Activated CD4-positive, alpha-beta T cell treated with anti-CD3 and anti-CD28 coated beads, Interleukin-2, Interleukin-4, amounts not matched to agents 100 ng/mL and 50 ng/mL, durations not matched to agents 16 hours and 8 hours (primary cell): ENCODE results near the gene CCDC154.

Experiments
- DNase-seq: peaks from one replicate; pipeline ENCODE4 v3.0.0-alpha.2; 2020; ENCODE audit warnings: low spot score

CCDC154 gene

DNA sequence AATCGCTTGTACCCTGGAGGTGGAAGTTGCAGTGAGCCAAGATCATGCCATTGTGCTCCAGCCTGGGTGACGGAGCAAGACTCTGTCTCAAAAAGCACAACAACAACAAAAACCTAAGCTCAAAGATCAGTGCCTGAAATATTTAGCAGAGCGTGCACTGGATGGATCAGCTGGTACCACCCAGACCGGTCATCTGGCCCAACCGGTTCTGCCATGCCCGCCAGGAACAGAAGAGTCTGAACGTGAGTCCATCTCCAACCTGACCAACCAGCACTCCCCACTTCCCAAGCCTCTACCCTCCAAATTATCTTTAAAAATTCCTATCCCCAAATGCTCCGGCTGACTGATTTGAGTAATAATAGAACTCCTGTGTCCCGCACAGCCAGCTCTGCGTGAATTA, 22.3 kb downstream of the CCDC154 start:
- DNase-seq, result no peak

DNA sequence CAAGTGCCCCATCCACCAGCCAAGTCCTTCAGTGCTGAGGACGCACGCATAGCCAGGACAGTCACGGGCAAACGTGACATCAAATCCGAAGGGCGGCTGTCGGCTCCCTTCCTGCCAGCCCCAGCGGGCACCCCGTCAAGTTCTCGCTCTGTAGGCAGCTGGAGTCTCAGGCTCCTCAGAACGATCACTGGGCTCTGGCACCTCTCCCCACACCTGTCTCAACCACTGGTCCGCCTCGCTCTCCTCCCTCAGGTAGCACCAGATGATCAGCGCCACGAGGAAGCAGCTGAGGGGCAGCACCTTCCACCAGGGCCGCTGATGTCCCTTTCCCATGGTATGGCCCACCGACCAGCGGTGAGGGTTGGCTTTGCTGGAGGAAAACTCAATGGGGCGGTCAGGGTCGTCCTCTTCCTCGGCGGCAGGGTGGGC, 24.2 kb downstream of the CCDC154 start:
- no peak for DNase-seq

DNA sequence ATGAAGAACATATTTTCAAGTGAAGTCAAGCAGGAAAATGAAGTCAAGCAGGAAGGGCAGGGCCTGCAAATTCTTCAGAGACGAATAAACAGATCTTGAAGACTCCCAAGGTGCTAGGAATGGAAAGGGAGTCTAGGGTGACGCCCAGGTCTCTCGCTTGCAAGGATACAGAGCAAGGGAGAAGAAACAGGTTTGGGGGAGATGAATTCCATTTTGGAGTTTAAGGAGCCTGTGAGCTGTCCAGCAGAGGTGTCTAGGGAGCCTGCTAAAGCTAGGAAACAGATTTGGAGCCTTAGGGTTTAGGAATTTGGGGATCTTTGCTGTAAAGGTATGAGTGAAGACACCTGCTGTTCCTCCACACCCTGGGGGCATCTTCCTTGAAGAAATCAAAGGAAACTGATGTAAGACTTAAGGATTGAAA, 27.8 kb downstream of the CCDC154 start:
- DNase-seq, result no peak

DNA sequence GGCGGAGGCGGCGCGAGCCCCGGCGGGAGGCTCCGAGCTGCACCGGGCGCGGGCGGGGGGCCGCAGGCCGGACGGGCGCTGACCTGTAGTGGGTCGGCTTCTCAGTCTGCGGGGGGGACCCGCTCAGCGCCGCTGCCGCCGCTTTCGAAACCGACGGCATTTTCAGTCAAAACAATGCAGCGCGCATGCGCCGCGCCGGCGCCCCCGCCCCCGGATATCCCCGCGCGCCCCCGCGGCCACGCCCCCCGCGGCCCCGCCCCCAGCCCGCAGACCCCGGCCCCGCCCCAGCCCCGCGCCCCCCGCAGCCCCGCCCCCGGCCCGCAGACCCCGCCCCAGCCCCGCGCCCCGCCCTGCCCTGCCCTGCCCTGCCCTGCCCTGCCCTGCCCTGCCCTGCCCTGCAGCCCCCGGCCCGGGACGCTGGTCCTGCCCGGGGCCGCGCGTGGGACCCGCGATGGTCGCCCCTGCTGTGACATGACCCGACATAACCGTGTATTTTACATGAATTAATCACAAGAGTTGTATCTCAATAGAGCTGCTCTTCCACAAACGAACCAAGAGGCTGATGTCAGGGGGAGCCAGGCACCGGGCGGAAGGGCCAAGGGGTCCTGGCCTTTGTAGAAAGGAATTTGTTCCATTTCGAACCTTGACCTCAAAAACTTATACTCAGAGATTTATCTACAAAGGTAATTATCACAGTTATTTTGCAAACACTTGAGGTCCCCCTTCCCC, 29.7 kb downstream of the CCDC154 start, which contains the start of gene UNKL:
Gene UNKL, minus strand, starts transcription at position 173 of the 729 bp plus-strand sequence. Its CDS starts 13 bp downstream, at position 160.
- DNase-seq, result peak; percentile 82

DNA sequence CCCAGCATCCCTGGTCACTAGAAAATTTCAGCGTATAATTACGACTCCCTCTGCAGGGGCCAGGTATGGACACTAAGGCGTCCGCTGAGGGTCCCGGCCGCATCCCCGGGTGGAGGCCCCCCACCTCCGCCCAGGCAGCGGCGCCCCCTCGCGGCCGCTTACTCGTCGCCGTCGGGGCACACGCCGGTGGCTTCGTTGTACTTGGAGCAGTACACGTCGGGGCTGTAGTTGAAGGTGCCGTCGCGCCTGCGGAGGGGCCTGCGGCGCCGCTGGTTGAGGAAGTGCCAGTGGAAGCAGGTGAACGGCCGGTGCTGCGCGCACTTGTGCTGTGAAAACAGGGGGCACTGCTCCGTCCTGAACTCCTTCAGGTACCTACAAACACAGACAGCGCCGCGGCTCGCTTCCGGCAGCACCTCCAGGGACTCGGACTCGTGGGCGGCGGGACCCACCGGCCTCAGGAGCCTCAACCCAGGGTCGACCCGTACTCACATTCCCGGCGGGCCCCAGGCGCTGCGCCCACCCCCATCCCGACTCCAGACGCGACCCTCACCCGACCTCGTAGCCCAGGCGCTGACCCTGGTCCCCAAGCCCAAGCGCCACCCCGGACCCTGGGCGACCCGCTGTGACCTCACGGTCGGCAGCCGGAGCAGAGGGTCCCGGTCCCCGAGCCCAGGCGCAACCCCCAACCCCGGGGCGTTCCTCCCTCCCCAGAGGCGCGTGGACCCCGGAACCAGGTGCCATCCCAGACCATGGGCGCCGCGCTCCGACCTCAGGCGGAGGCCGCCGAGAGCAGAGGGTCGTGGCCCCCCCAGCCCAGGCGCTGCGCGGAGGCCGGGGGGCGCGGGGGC, 30.4 kb downstream of the CCDC154 start:
- peak; percentile 67 for DNase-seq

DNA sequence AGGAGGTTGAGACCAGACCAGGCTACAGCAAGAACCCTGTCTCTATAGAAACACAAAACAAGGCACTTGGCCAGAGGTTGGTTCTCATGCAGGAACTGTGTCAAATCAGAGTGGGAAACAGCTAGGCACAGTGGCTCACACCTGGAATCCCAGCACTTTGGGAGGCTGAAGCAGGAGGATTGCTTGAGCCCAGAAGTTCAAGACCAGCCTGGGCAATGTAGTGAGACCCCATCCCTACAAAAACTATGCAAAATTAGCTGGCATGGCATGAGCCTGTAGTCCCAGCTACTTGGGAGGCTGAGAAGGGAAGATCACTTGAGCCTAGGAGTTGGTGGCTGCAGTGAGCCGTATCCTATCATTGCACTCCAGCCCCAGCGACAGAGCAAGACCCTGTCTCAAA, 31.5 kb downstream of the CCDC154 start:
- DNase-seq, result no peak

DNA sequence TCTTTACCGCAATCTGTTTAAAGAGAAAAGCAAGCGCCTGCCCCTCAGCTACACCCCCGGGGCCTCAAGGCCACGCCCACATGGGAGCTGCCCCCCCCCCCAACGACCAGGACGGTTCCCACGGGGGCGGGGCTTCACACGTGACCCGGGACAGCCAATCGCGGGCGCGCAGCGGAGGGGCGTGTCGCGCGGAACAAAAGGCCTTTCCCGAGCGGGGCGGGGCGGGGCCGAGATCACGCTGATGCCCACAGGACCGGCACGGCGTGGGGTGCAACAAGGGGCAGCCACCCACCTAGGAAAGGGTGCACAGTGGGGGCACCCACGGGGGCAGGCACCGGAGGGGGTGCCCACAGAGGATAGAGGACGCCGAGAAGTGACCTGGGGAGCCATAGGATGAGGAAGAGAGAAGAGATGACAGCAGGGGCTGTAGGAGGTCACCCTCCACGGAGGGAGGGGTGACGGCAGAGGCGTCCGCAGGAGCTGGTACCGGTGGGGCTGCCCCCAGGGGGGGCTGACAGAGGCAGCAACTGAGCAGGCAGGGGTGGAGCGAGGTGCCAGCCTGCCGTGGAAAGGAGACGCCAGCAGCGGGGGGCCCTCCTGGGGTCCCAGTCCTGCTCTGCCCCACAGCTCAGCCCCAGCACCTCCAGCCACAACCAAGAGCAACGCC, 36.1 kb downstream of the CCDC154 start:
- DNase-seq, result peak; percentile 93

DNA sequence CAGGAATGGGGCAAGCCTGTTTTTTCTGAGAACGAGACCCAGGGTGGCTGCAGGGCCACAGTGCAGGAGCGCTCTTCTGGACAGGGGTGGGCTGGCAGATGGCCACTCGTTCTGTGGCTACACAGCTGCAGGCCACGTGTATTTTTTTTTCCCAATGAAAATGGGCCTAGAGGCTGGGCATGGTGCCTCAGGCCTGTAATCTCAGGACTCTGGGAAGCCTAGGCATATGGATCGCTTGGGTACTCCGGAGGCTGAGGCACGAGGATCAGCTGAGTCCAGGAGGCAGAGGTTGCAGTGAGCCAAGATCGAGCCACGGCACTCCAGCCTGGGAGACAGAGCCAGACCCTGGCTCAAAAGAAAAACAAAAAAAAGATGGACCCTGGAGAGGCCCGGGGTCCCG, 36.6 kb downstream of the CCDC154 start:
- no peak for DNase-seq

DNA sequence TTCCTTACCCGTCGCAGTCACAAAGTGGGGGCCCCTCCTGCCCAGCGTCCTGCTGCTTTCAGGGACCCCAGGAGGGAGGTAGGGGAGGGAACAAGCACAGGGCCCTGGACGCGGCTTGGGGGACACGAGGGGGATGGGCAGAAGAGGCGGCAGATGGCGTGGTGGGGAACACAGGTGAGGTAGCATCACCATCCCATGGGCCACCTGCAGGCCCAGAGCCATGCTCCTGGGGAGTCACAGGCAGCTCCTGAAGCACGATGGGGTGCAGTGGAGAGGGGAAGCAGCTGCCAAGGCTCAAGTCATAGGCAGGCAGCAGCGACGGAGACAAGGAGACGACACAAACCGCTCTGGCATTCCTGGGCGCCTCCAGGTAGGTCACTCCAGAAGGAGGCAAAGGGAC, 40.6 kb downstream of the CCDC154 start:
- no peak for DNase-seq

DNA sequence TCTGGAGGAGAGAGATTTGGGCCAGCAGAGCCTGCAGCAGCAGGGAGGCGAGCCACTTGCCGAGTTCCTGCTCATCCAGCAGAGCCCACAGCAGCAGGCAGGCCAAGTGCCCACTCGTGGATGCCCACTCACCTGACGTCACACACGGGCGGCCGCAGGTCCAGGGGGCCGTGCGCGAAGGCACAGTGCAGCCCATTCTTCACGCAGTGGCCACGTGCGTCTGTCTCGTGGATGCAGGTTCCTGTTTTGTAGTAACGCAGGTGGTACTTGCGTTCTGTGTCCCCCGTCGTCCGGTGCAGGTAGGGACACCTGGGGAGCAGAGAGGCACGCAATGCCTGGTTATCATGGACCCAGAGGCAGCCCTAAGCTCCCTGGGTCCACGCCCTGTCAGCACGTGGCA, 41.3 kb downstream of the CCDC154 start:
- no peak for DNase-seq

DNA sequence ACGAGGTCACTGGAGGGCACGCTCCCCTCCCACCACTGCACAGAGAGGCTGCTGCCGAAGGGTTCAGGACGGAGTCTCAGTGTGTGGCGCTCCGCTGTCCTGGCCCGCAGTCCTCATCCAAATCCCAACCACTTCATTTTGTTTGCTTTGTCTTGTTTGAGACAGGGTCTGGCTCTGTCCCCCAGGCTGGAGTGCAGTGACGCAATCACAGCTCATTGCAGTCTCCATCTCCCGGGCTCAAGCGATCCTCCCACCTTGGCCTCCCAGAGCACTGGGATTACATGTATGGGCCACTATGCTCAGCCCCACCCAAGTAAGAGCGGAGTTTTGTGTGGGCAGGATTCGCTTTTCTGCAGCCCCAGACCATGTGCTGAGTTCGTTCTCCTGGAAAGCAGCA, 42.6 kb downstream of the CCDC154 start:
- no peak for DNase-seq

DNA sequence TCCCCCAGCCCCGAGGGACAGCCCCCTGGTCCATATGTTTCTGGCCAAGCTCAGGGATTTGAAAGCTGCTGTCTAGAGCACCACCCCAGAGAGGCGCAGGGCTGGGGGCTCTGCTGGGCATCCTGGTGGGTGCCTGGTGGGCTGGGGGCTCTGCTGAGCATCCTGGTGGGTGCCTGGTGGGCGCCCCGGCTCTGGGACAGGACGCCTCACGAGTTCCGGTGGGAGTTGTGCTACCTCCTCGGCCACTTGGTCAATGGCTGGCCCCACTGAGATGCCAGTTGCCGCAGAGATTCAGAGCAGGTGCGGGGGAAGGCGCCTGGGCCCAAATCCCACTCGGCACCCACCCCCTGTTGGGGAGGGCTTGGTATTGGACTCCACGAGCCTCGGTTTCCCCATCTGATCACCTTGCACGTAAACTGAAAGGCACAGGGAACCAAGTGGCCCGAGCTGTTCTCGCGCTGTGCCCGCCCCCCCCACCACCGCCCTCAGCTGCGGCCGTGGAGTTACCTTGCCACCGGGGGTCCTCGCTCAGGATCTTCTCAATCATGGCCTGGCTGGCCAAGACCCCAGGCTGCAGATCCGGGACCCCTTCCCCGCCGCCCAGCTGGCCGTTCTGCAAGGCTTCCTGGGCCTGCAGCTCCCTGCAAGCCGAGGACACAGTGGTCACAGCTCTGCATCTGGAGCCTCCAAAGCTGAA, 43.1 kb downstream of the CCDC154 start:
- no peak for DNase-seq

DNA sequence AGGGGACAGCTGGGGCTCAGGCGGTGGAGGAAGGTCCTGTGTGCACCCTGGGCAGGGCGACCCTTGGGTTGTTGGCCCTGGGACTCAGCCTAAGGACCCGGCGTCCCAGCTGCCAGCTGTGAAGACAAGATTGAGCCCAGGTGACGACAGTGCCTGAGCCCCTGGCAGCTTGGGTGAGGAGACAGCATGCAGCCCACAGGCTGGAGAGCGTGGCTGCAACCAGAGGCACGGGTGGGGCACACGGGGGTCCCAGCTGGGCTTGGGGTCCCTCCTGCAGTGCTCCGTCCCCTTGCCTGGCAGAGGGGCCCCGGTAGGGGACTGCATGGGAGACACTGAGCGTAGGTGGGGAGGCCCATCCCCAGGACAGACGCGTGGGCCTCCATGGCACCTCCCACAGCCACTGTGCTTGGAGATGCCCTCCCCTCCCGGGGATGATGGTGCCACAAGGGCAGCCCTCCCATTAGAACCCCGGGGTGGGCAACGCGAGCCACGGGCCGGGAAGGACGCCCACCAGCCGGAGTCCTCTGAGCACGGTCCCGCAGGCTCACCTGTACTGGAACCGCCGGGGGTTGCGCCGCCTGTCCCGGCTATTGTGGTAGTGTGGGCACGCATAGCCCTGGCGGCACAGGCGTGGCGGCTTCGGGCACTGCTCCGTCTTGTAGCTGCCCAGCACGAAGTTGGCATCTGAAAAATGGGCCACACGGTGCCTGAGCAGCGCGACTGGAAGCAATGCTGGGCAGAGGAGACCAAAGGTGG, 45.4 kb downstream of the CCDC154 start:
- no peak for DNase-seq

DNA sequence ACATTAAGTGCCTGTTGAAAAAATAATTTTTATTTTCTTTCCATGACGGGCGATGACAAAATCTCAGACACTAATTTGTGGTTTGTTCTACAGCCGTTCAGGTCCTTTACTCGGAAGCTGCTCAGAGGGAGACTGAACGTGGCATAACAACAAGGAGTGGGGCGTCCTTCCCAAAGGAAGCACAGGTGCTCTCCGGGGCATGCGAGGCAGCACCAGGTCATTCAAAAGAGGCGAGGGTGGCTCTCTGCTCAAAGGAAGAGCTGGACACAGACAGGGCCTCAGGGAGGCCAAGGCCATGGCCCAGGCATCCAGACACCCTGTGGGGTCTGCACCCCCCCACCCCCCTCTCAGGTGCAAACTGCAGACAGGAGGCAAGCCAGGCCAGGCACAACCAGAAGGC, 46.0 kb downstream of the CCDC154 start:
- no peak for DNase-seq

DNA sequence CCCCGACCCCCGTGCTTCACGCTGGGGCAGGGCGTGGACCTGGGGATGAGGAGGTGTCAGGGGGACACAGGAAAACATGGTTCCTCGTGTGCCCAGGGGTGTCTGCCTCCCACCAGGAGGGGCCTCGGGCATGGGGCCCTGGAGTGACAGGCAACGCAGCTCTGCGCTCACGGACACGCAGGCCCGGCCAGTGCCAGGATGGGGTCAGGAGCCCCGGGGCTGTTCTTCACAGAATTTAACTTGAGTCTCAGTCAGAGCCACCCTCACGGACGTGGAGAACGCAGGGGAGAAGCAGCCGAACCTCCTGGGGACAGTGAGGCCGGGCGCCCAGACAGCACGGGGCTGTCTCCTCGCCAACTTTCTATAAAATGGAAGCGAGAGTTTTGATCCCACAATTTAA, 46.6 kb downstream of the CCDC154 start:
- DNase-seq, result no peak

DNA sequence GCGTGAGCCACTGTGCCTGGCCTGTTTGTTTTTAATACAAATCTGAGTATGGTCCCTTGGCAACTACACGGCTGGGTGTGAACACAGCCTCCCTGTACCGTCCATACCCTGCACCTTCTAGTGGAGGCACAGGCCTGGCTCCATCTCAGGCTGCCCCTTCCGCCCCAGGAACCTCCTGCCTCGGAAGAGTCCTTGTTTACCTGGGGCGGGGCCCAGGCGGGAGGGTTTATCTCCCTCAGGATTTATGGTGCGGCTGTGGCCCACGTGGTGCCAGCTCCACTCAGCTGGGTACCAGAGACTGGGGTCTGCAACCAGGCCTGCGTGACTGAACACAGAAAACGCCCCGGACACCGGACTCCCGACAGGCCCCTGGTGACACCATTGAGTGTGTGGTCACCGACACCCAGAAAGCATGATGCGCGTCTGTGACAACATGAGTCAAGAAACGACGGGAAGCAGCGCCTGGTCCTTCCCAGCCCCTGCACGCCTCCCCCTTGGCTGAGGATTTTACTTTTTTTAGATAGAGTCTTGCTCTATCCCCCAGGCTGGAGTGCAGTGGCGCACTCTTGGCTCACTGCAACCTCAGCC, 48.8 kb downstream of the CCDC154 start:
- no peak for DNase-seq

DNA sequence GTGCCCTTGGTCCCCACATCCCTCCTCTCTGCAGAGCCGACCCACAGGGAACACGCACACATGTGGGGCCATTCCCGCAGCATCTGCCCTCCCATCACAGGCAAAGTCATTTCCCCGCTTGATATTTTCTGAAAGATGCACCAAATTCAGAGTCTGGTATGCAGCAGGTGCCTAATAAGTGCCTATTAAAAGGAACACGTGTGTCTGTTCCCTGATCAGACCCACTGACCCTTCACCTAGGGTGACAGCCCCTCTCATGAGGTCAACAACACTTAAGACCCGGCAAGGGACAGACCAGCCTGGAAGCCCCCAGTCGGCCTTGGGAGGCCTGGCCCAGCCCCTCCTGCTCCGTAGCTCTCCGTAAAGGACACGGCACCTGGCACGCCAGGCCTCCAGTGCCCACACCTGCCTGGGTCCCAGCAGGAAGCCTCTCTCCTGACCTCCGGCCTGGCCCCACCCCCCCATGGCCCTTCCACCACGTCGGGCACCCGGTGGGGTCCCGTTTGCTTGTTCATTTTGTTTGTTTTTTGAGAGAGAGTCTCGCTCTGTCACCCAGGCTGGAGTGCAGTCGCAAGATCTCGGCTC, 49.9 kb downstream of the CCDC154 start:
- no peak for DNase-seq

DNA sequence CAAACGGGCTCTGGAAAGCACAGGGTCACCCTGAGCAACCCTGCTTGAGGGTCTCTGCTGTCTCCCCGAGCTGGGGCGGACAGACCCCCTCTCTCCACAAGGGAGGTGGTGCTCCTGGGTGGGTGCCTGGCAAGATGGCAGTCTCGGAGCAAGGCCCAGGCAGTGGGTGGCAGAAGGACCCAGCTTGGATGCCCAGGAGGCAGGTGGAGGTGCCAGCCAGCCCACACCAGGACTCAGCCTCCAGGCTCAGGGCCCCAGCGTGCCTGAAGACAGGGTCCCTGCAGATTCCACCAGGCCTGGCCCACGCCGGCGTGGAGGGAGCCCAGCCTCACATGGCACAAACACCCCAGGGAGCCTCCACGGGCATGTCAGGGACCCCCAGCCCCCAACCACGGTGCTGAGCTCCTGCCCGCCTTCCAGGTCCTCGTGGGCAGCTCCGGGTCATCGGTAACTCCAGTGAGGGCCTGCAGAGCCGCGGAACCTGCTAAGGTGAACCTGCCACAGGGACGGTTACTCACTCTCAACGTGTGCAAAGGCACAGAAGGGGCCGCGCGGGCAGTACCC, 50.7 kb downstream of the CCDC154 start:
- no peak for DNase-seq

DNA sequence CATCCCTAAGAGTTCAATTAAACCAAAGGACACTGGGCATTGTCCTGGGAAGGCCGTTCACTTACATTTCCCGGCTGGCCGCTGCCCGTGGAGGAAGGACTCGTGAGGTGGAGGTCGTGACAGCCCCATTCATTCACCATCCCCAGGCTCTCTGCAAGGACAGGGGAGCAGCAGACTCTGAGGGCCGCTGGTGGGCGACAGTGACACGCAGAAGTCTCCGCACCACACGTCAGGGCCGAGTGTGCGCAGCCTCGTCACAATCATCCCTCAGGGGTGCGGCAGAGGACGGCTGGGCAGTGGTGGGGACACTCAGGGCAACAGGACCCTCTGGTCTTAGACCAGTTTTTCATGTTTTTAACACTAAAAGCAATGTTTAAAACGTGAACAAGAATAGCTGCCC, 51.5 kb downstream of the CCDC154 start:
- no peak for DNase-seq

DNA sequence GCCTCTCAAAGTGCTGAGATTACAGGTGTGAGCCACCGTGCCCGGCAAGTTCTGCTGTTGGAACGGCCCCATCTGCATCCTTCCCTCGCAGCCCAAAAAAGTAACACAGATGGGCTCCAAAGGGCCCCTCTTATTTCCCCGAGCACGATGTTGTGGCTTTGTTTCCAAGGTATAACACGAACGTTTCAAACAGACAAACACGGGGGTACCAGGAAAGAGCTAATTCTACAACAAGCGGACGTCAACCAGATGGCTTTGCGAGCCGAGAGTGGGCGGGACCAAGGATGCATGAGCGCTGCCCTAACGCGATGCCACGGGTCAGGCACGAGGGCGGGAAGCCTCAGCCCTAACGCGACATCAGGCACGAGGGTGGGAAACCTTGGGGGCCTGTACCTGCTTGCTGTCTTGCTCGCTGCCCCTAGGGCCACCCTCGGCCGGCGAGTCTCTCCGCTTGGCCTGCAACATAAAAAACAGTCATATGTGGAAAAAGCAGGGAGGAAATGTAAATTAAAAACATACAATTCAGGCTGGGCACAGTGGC, 54.0 kb downstream of the CCDC154 start:
- no peak for DNase-seq
